Testis (tissue), 2 donors: ENCODE data around the gene SYCP2.

ENCODE experiments used
- POLR2A ChIP-seq: fragments of 450-650 bp; IDR thresholded peaks from one replicate; pipeline ENCODE4 v1.6.1; 2017; ENCODE audit warnings: antibody characterized with exemption, mild to moderate bottlenecking, moderate library complexity
- TF ChIP-seq, protein P1 (sequence below), 3 experiments: fragments of 450-650 bp in 2 of 3; fragments of 200-600 bp in 1 of 3; sonication (generic) in 1 of 3; IDR thresholded peaks; one replicate each; pipeline ENCODE4 v1.5.1; 2016 to 2019; ENCODE audit warnings: antibody characterized with exemption in 3 of 3, mild to moderate bottlenecking in 2 of 3, moderate library complexity in 1 of 3

DNA sequence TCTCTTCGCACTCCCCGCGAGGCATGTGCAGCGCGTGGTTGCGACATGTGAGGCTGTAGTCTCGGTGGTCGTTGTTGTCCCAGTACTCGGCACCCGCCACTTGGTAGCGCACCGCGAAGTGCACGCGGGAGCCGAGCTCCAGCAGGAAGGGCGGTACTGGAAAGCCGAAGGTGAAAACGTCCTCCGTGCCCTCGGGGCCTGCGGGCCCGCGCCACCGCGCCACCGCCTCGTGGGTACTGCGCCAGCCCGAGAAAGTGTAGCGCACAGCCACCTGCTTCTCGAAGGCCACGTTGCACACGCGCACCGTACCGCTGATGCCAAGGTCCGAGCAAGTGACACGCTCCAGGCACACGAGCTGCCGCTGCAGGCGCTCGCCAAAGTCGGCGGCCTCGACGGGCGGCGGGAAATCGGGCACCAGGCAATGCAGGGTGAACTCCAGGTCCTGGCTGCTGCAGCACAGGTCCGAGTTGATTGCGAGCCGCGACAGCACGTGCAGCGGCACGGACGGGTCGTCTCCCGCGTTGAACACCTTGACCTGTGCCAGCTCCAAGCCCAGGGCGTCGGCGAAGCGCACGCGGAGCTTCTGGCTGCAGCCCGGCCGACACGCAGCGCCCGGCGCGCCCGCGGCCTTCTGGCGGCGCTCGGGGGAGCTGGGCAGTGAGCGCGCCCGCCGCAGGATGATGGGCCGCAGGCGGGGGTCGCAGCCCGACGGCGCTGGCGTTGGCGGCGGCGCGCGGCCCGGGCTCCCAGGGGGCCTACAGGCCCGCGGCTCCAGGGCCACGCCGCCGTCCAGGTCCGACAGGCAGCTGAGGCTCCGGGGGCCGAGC lies 5.8 kb upstream of the SYCP2 start:
- TF ChIP-seq, protein P1, sequence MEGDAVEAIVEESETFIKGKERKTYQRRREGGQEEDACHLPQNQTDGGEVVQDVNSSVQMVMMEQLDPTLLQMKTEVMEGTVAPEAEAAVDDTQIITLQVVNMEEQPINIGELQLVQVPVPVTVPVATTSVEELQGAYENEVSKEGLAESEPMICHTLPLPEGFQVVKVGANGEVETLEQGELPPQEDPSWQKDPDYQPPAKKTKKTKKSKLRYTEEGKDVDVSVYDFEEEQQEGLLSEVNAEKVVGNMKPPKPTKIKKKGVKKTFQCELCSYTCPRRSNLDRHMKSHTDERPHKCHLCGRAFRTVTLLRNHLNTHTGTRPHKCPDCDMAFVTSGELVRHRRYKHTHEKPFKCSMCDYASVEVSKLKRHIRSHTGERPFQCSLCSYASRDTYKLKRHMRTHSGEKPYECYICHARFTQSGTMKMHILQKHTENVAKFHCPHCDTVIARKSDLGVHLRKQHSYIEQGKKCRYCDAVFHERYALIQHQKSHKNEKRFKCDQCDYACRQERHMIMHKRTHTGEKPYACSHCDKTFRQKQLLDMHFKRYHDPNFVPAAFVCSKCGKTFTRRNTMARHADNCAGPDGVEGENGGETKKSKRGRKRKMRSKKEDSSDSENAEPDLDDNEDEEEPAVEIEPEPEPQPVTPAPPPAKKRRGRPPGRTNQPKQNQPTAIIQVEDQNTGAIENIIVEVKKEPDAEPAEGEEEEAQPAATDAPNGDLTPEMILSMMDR (IDR thresholded peaks at IDR 0.05) = no peak
- no peak for TF ChIP-seq POLR2A
